Measurements from ENCODE around the gene TMEM238L. TPM values are rescaled to one million over a fixed set of nuclear protein-coding genes. Genes with fewer than 3 reads are reported as not detected.

The TMEM238L gene
- total RNA-seq, 1 experiment from 2014 or later = not detected

DNA sequence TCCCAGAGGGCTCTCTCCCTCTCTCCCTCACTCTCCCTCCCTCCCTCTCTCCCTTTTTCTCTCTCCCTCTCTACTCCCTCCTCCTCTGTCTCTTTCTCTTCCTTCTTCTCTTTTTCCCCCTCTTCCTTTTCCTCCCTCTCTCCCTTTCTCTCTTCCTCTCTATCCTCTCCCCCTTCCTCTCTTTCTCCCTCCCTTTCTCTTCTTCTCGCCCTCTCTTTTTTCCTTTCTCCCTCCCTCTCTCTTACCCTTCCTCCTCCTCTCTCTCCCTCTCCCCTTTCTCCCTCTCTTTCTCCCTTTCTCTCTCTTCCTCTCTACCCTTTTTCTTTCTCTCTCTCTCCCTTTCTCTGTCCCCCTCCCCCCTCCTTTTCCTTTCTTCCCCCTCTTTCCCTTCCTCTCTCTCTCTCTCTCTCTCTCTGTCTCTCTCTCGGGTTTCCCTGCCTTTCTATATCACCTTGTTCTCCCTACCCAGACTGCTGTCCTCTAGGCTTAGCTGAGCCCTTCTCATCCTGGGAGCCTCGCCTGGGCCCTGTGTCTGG, 48.2 kb downstream of the TMEM238L start:
- Histone ChIP-seq H3K4me1 (ENCODE audit: insufficient read depth, low read length) (peaks cover 14% of the 10 kb centered on the region; the same call in 1 of the 2 replicates), H3K27me3 (ENCODE audit: insufficient read depth, low read length) (no peaks in the 10 kb centered on the region), H4K8ac (replicated peaks; ENCODE audit: insufficient read length, low read depth, low read length) (no peak overlapping the region), H2BK5ac (ENCODE audit: insufficient read length, low read length) (no peak overlapping the region), H3K56ac (ENCODE audit: insufficient read length, low read depth, low read length) (no peak overlapping the region), H2AK5ac (ENCODE audit: insufficient read length, low read length) (no peak overlapping the region), H2BK120ac (ENCODE audit: low read depth, low read length, poor library complexity, severe bottlenecking) (no peak overlapping the region), H4K91ac (ENCODE audit: insufficient read length, low read depth, low read length) (no peak overlapping the region), H4K5ac (ENCODE audit: insufficient read length, low read depth, low read length) (no peak overlapping the region), H3K14ac (ENCODE audit: insufficient read depth, low read length) (no peak overlapping the region; the same call in 1 of the 2 replicates), H3K79me2 (ENCODE audit: insufficient read depth, low read length) (no peaks in the 10 kb centered on the region), H2BK20ac (ENCODE audit: low read depth, low read length, poor library complexity, severe bottlenecking) (no peak overlapping the region), H3K27ac (ENCODE audit: insufficient read length, low read depth, low read length) (no peak overlapping the region), H3K79me1 (ENCODE audit: insufficient read depth, low read depth, low read length, poor library complexity, severe bottlenecking) (no peaks in the 10 kb centered on the region), H3K23me2 (ENCODE audit: insufficient read length, low read depth, low read length, poor library complexity, severe bottlenecking) (peaks cover 6% of the 10 kb centered on the region), H3K18ac (ENCODE audit: insufficient read length, low read depth, low read length) (no peak overlapping the region), H2AFZ (ENCODE audit: low read length) (no peak overlapping the region), H4K20me1 (ENCODE audit: control insufficient read depth, insufficient read depth, insufficient read length) (no peaks in the 10 kb centered on the region), H3T11ph (ENCODE audit: low read length) (no peak overlapping the region), H2BK15ac (ENCODE audit: low read depth, low read length) (no peak overlapping the region), H2BK12ac (ENCODE audit: insufficient read length, low read depth, low read length) (no peak overlapping the region), H3K9me3 (ENCODE audit: control insufficient read depth, low read depth, low read length) (no peaks in the 10 kb centered on the region), H3K9ac (ENCODE audit: extremely low read depth, insufficient read length, low read length) (no peak overlapping the region), H3K4ac (ENCODE audit: low read depth, low read length) (no peak overlapping the region), H3K4me2 (ENCODE audit: insufficient read depth, insufficient read length, low read length) (peak overlapping the region; percentile 49), H3K23ac (ENCODE audit: insufficient read length, low read depth, low read length) (no peak overlapping the region)
- DNase-seq = no peak
- TF ChIP-seq, protein P1, sequence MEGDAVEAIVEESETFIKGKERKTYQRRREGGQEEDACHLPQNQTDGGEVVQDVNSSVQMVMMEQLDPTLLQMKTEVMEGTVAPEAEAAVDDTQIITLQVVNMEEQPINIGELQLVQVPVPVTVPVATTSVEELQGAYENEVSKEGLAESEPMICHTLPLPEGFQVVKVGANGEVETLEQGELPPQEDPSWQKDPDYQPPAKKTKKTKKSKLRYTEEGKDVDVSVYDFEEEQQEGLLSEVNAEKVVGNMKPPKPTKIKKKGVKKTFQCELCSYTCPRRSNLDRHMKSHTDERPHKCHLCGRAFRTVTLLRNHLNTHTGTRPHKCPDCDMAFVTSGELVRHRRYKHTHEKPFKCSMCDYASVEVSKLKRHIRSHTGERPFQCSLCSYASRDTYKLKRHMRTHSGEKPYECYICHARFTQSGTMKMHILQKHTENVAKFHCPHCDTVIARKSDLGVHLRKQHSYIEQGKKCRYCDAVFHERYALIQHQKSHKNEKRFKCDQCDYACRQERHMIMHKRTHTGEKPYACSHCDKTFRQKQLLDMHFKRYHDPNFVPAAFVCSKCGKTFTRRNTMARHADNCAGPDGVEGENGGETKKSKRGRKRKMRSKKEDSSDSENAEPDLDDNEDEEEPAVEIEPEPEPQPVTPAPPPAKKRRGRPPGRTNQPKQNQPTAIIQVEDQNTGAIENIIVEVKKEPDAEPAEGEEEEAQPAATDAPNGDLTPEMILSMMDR (conservative IDR thresholded peaks at IDR 0.05) = no peak
- no peaks in the 10 kb centered on the region; a peak in 1 of 5 replicates for H3K9me3 Mint-ChIP-seq
- no peaks in the 10 kb centered on the region for H3K36me3 Mint-ChIP-seq (ENCODE audit: insufficient read depth in 1 of 3, low read depth in 3 of 3)
- H3K4me3 Mint-ChIP-seq = peak overlapping the region; percentile 70 to 81
- H3K27me3 Mint-ChIP-seq (ENCODE audit: low read depth) = no peaks in the 10 kb centered on the region
- H3K27ac Mint-ChIP-seq = peak overlapping the region; percentile 93 to 99 (median 93)
- H3K4me1 Mint-ChIP-seq = peaks cover 39% of the 10 kb centered on the region in 2 experiments
- no CpG with 5 or more reads among the region's 3 CpGs for WGBS (ENCODE audit: extremely low coverage, insufficient read length, low lambda C conversion rate)

All from H9 (cell line).